H9 (cell line): ENCODE data around the gene FUZ. TPM values are rescaled to one million over a fixed set of nuclear protein-coding genes. Genes with fewer than 3 reads are reported as not detected.
A peak's percentile ranks its signal among the peaks of the same experiment; 100 is the strongest.

ENCODE experiments used
- DNase-seq: peaks from one replicate; pipeline ENCODE4 v3.0.0-alpha.2; 2017
- H2AFZ ChIP-seq: one replicate; pipeline ENCODE4 v1.6.1; 2013; ENCODE audit warnings: mild to moderate bottlenecking, low read length, control low read depth, moderate library complexity
- H2AK5ac ChIP-seq: 2 replicates; pipeline ENCODE4 v1.6.1; 2013; ENCODE audit warnings: low read length, control low read depth, mixed read lengths; ENCODE audit not compliant: insufficient read length
- H2BK120ac ChIP-seq: one replicate; pipeline ENCODE4 v1.6.1; 2013; ENCODE audit warnings: low read depth, mild to moderate bottlenecking, low read length, control low read depth, inconsistent platforms; ENCODE audit not compliant: poor library complexity, severe bottlenecking
- H2BK12ac ChIP-seq: 2 replicates; pipeline ENCODE4 v1.6.1; 2013; ENCODE audit warnings: low read length, control low read depth, mixed read lengths, low read depth; ENCODE audit not compliant: insufficient read length
- H2BK15ac ChIP-seq: 2 replicates; pipeline ENCODE4 v1.6.1; 2013; ENCODE audit warnings: low read depth, low read length, control low read depth
- H2BK20ac ChIP-seq: one replicate; pipeline ENCODE4 v1.6.1; 2013; ENCODE audit warnings: low read depth, mild to moderate bottlenecking, low read length, control low read depth, inconsistent platforms; ENCODE audit not compliant: poor library complexity, severe bottlenecking
- H2BK5ac ChIP-seq: 2 replicates; pipeline ENCODE4 v1.6.1; 2013; ENCODE audit warnings: low read length, control low read depth, mixed read lengths; ENCODE audit not compliant: insufficient read length
- H3K14ac ChIP-seq: 2 replicates; pipeline ENCODE4 v1.6.1; 2013; ENCODE audit warnings: low read length, control low read depth; ENCODE audit not compliant: insufficient read depth
- H3K18ac ChIP-seq: 2 replicates; pipeline ENCODE4 v1.6.1; 2013; ENCODE audit warnings: low read depth, mild to moderate bottlenecking, mixed read lengths, low read length, control low read depth; ENCODE audit not compliant: insufficient read length
- H3K23ac ChIP-seq: 2 replicates; pipeline ENCODE4 v1.6.1; 2013; ENCODE audit warnings: low read length, control low read depth, mixed read lengths, low read depth; ENCODE audit not compliant: insufficient read length
- H3K23me2 ChIP-seq: 2 replicates; pipeline ENCODE4 v1.6.1; 2013; ENCODE audit warnings: low read depth, mild to moderate bottlenecking, mixed read lengths, low read length, control low read depth; ENCODE audit not compliant: insufficient read length, poor library complexity, severe bottlenecking
- H3K27ac ChIP-seq: 2 replicates; pipeline ENCODE4 v1.5.1; 2013; ENCODE audit warnings: low read length, control low read depth, mixed read lengths, low read depth; ENCODE audit not compliant: insufficient read length
- H3K27me3 ChIP-seq: 2 replicates; pipeline ENCODE4 v1.6.1; 2013; ENCODE audit warnings: low read length, control low read depth, inconsistent platforms; ENCODE audit not compliant: insufficient read depth
- H3K4ac ChIP-seq: 2 replicates; pipeline ENCODE4 v1.6.1; 2013; ENCODE audit warnings: low read depth, mild to moderate bottlenecking, control low read depth, inconsistent platforms, low read length, moderate library complexity
- H3K4me1 ChIP-seq: 2 replicates; pipeline ENCODE4 v1.6.1; 2013; ENCODE audit warnings: low read length, control low read depth, inconsistent platforms; ENCODE audit not compliant: insufficient read depth
- H3K4me2 ChIP-seq: 2 replicates; pipeline ENCODE4 v1.6.1; 2013; ENCODE audit warnings: low read length, control low read depth, mixed read lengths; ENCODE audit not compliant: insufficient read length, insufficient read depth
- H3K56ac ChIP-seq: 2 replicates; pipeline ENCODE4 v1.6.1; 2013; ENCODE audit warnings: low read depth, mild to moderate bottlenecking, mixed read lengths, low read length, control low read depth; ENCODE audit not compliant: insufficient read length
- H3K79me1 ChIP-seq: 2 replicates; pipeline ENCODE4 v1.6.1; 2013; ENCODE audit warnings: low read depth, mild to moderate bottlenecking, moderate library complexity, low read length, control low read depth, inconsistent platforms; ENCODE audit not compliant: insufficient read depth, poor library complexity, severe bottlenecking
- H3K79me2 ChIP-seq: 2 replicates; pipeline ENCODE4 v1.6.1; 2013; ENCODE audit warnings: low read length, control low read depth, inconsistent platforms; ENCODE audit not compliant: insufficient read depth
- H3K9ac ChIP-seq: 2 replicates; pipeline ENCODE4 v1.6.1; 2013; ENCODE audit warnings: low read length, control low read depth, mixed read lengths; ENCODE audit not compliant: insufficient read length; ENCODE audit errors: extremely low read depth
- H3K9me3 ChIP-seq: one replicate; pipeline ENCODE4 v1.6.1; 2013; ENCODE audit warnings: low read depth, low read length, inconsistent platforms; ENCODE audit not compliant: control insufficient read depth
- H3T11ph ChIP-seq: one replicate; pipeline ENCODE4 v1.6.1; 2013; ENCODE audit warnings: mild to moderate bottlenecking, low read length, control low read depth, inconsistent platforms
- H4K20me1 ChIP-seq: one replicate; pipeline ENCODE4 v1.6.1; 2013; ENCODE audit not compliant: control insufficient read depth, insufficient read length, insufficient read depth
- H4K5ac ChIP-seq: 2 replicates; pipeline ENCODE4 v1.6.1; 2013; ENCODE audit warnings: low read depth, mild to moderate bottlenecking, mixed read lengths, low read length, control low read depth; ENCODE audit not compliant: insufficient read length
- H4K8ac ChIP-seq: replicated peaks from 2 replicates; pipeline ENCODE4 v1.6.1; 2013; ENCODE audit warnings: low read length, control low read depth, mixed read lengths, low read depth; ENCODE audit not compliant: insufficient read length
- H4K91ac ChIP-seq: 2 replicates; pipeline ENCODE4 v1.6.1; 2013; ENCODE audit warnings: low read depth, mild to moderate bottlenecking, moderate library complexity, mixed read lengths, low read length, control low read depth; ENCODE audit not compliant: insufficient read length
- H3K27ac Mint-ChIP-seq, 3 experiments: 2 replicates in 2 of 3; 3 replicates in 1 of 3; pipeline ENCODE4 v1.8.0; 2020 to 2021; ENCODE audit warnings: mixed read lengths in 3 of 3, mild to moderate bottlenecking in 1 of 3, moderate library complexity in 1 of 3
- H3K27me3 Mint-ChIP-seq: 2 replicates; pipeline ENCODE4 v1.8.0; 2021; ENCODE audit warnings: low read depth, mild to moderate bottlenecking, moderate library complexity, mixed read lengths
- H3K36me3 Mint-ChIP-seq, 3 experiments: 2 replicates in 2 of 3; 3 replicates in 1 of 3; pipeline ENCODE4 v1.8.0; 2020 to 2021; ENCODE audit warnings: low read depth in 3 of 3, mixed read lengths in 3 of 3; ENCODE audit not compliant: insufficient read depth in 1 of 3
- H3K4me1 Mint-ChIP-seq, 2 experiments: 2 replicates each; pipeline ENCODE4 v1.8.0; 2020; ENCODE audit warnings: mixed read lengths in 2 of 2
- H3K4me3 Mint-ChIP-seq, 2 experiments: 2 replicates in 1 of 2; 3 replicates in 1 of 2; pipeline ENCODE4 v1.8.0; 2020 to 2021; ENCODE audit warnings: mild to moderate bottlenecking in 2 of 2, mixed read lengths in 2 of 2, moderate library complexity in 1 of 2
- H3K9me3 Mint-ChIP-seq, 2 experiments: 2 replicates in 1 of 2; 3 replicates in 1 of 2; pipeline ENCODE4 v1.8.0; 2020; ENCODE audit warnings: mild to moderate bottlenecking in 2 of 2, mixed read lengths in 2 of 2, moderate library complexity in 1 of 2
- CTCF ChIP-seq: fragments of 200-600 bp; sonication (generic); conservative IDR thresholded peaks from 3 replicates; pipeline ENCODE4 v1.8.0; 2021; ENCODE audit warnings: antibody characterized with exemption, mild to moderate bottlenecking
- WGBS: extraction: QIAGEN DNeasy Blood & Tissue Kit; methylation state at CpG from one replicate; pipeline ENCODE4 v1.1.7; 2013; ENCODE audit warnings: missing lambda C conversion rate, low lambda C conversion rate, mixed read lengths; ENCODE audit not compliant: insufficient read length; ENCODE audit errors: extremely low coverage; 5-methylcytosine and 5-hydroxymethylcytosine counted together
- total RNA-seq: library from RNA; stranded (reverse); gene quantifications from 2 replicates; pipeline ENCODE4 v1.2.1, GENCODE V29; 2021

Gene FUZ
- total RNA-seq, 1 experiment from 2014 or later: 25.1 TPM

DNA sequence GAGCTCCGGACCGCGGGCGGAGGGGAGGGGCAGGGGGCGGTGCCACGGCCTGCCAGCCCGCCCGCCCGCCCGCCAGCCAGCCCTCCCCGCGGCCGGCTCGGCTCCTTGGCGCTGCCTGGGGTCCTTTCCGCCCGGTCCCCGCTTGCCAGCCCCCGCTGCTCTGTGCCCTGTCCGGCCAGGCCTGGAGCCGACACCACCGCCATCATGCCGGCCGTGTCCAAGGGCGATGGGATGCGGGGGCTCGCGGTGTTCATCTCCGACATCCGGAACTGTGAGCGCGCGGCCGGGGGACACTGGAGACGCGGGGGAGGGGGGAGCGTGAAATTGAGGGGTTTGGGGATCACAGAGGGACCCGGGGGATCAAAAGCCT, 46.2 kb downstream of the FUZ start, which contains the start of gene AP2A1:
AP2A1 (plus strand) TSS at position 72 of the 370 bp plus-strand sequence; CDS start at position 205, 133 bp downstream.
- Histone ChIP-seq H4K20me1 (no peaks in the 10 kb centered on the region), H2BK120ac (peak within 1 kb of the TSS; percentile 99), H4K91ac (no peak within 1 kb of the TSS), H4K5ac (peak within 1 kb of the TSS; percentile 87), H3K4me1 (no peaks in the 10 kb centered on the region), H4K8ac (no peak within 1 kb of the TSS), H3K56ac (no peak within 1 kb of the TSS), H2BK20ac (no peak within 1 kb of the TSS), H2BK5ac (peak within 1 kb of the TSS; percentile 73), H3K27ac (peak within 1 kb of the TSS; percentile 100), H3K23ac (no peak within 1 kb of the TSS), H3K23me2 (peaks cover 12% of the 10 kb centered on the region), H3K4ac (peak within 1 kb of the TSS; percentile 82; the same call in 1 of the 2 replicates), H3K27me3 (no peaks in the 10 kb centered on the region), H2AK5ac (no peak within 1 kb of the TSS), H3K9ac (peak within 1 kb of the TSS; percentile 89), H3K79me1 (peaks cover 7% of the 10 kb centered on the region), H2AFZ (no peak within 1 kb of the TSS), H3K79me2 (peaks cover 4% of the 10 kb centered on the region; the same call in 1 of the 2 replicates), H3K4me2 (peak within 1 kb of the TSS; percentile 88), H3K14ac (peak within 1 kb of the TSS; percentile 77), H3T11ph (peak within 1 kb of the TSS; percentile 91), H2BK12ac (no peak within 1 kb of the TSS), H3K9me3 (no peaks in the 10 kb centered on the region), H2BK15ac (no peak within 1 kb of the TSS), H3K18ac (peak within 1 kb of the TSS; percentile 93)
- no peak for TF ChIP-seq CTCF
- DNase-seq: no peak
- Mint-ChIP-seq H3K4me3 (peak within 1 kb of the TSS; percentile 94 to 95), H3K4me1 (peaks cover 19 to 27% of the 10 kb centered on the region in 2 experiments), H3K27ac (peak within 1 kb of the TSS; percentile 99 to 100 (median 100)), H3K27me3 (no peaks in the 10 kb centered on the region; the same call in 1 of the 2 replicates), H3K9me3 (no peaks in the 10 kb centered on the region), H3K36me3 (peaks cover 0 to 4% (median 2%) of the 10 kb centered on the region in 3 experiments; a peak in 3 of 7 replicates)
- WGBS: no CpG with 5 or more reads among the region's 38 CpGs
